IPS-20b (cell line): ENCODE measurements around the gene DLD.

Experiments used
- H3K27ac ChIP-seq: one replicate; pipeline ENCODE4 v1.5.1; 2013; ENCODE audit warnings: low read length
- H3K27me3 ChIP-seq: 2 replicates; pipeline ENCODE4 v1.6.1; 2013; ENCODE audit warnings: mild to moderate bottlenecking, low read length, inconsistent platforms; ENCODE audit not compliant: insufficient read depth
- H3K36me3 ChIP-seq: 2 replicates; pipeline ENCODE4 v1.6.1; 2013; ENCODE audit warnings: low read depth, mild to moderate bottlenecking, inconsistent platforms, low read length, moderate library complexity; ENCODE audit not compliant: insufficient read depth
- H3K4me1 ChIP-seq: 2 replicates; pipeline ENCODE4 v1.6.1; 2013; ENCODE audit warnings: mild to moderate bottlenecking, control low read depth, inconsistent platforms, low read length, moderate library complexity; ENCODE audit not compliant: insufficient read depth
- H3K4me3 ChIP-seq: 2 replicates; pipeline ENCODE4 v1.5.1; 2013; ENCODE audit warnings: mild to moderate bottlenecking, low read length, inconsistent platforms
- H3K9ac ChIP-seq: 2 replicates; pipeline ENCODE4 v1.6.1; 2013; ENCODE audit warnings: low read depth, mild to moderate bottlenecking, inconsistent platforms, low read length, moderate library complexity
- H3K9me3 ChIP-seq: 2 replicates; pipeline ENCODE4 v1.6.1; 2013; ENCODE audit warnings: mild to moderate bottlenecking, low read depth, low read length, inconsistent platforms; ENCODE audit not compliant: insufficient read depth

The DLD gene

GRCh38 chr7:107937531-107937930 is 46.5 kb downstream of the DLD start:
- Histone ChIP-seq H3K27me3 (no peaks in the 10 kb centered on the region), H3K4me3 (no peak overlapping the region), H3K4me1 (peaks cover 46% of the 10 kb centered on the region), H3K36me3 (peaks cover 37% of the 10 kb centered on the region; the same call in 1 of the 2 replicates), H3K9me3 (no peaks in the 10 kb centered on the region), H3K27ac (no peak overlapping the region), H3K9ac (no peak overlapping the region)

GRCh38 chr7:107938456-107939250 is 47.7 kb downstream of the DLD start:
- no peak overlapping the region for H3K27ac ChIP-seq
- H3K9me3 ChIP-seq, result no peaks in the 10 kb centered on the region
- no peaks in the 10 kb centered on the region for H3K27me3 ChIP-seq
- H3K36me3 ChIP-seq, result peaks cover 48% of the 10 kb centered on the region
- no peak overlapping the region for H3K4me3 ChIP-seq
- peaks cover 40% of the 10 kb centered on the region for H3K4me1 ChIP-seq
- H3K9ac ChIP-seq, result no peak overlapping the region

- Histone ChIP-seq H3K36me3 (peaks cover 58% of the 10 kb centered on the region), H3K27me3 (no peaks in the 10 kb centered on the region), H3K4me3 (no peak overlapping the region), H3K27ac (no peak overlapping the region), H3K9ac (no peak overlapping the region), H3K4me1 (peaks cover 28% of the 10 kb centered on the region), H3K9me3 (no peaks in the 10 kb centered on the region)
Measured at GRCh38 chr7:107939573-107940489, 48.8 kb downstream of the DLD start.

GRCh38 chr7:107940951-107941350 is 50.0 kb downstream of the DLD start:
- no peaks in the 10 kb centered on the region for H3K9me3 ChIP-seq
- H3K27ac ChIP-seq, result no peak overlapping the region
- no peaks in the 10 kb centered on the region for H3K27me3 ChIP-seq
- peaks cover 17% of the 10 kb centered on the region; the same call in 1 of the 2 replicates for H3K4me1 ChIP-seq
- H3K9ac ChIP-seq, result no peak overlapping the region
- peaks cover 64% of the 10 kb centered on the region for H3K36me3 ChIP-seq
- H3K4me3 ChIP-seq, result no peak overlapping the region

GRCh38 chr7:107943018-107943417 is 52.0 kb downstream of the DLD start:
- Histone ChIP-seq H3K36me3 (peaks cover 54% of the 10 kb centered on the region), H3K27me3 (no peaks in the 10 kb centered on the region), H3K4me1 (no peaks in the 10 kb centered on the region), H3K9ac (no peak overlapping the region), H3K27ac (no peak overlapping the region), H3K4me3 (no peak overlapping the region), H3K9me3 (no peaks in the 10 kb centered on the region)

- no peak overlapping the region for H3K27ac ChIP-seq
Measured at GRCh38 chr7:107944411-107945169, 53.6 kb downstream of the DLD start.

GRCh38 chr7:107945332-107945731 is 54.3 kb downstream of the DLD start:
- Histone ChIP-seq H3K4me3 (no peak overlapping the region), H3K27me3 (no peaks in the 10 kb centered on the region), H3K27ac (no peak overlapping the region), H3K9ac (no peak overlapping the region), H3K36me3 (peaks cover 51% of the 10 kb centered on the region), H3K4me1 (no peaks in the 10 kb centered on the region), H3K9me3 (no peaks in the 10 kb centered on the region)

More at GRCh38 chr7:107944411-107945169, 53.6 kb downstream of the DLD start:
- no peak overlapping the region for H3K9ac ChIP-seq
- H3K9me3 ChIP-seq, result no peaks in the 10 kb centered on the region
- no peaks in the 10 kb centered on the region for H3K27me3 ChIP-seq
- H3K36me3 ChIP-seq, result peaks cover 56% of the 10 kb centered on the region
- no peaks in the 10 kb centered on the region for H3K4me1 ChIP-seq
- no peak overlapping the region for H3K4me3 ChIP-seq

- Histone ChIP-seq H3K4me3 (no peak overlapping the region), H3K9ac (no peak overlapping the region), H3K27me3 (no peaks in the 10 kb centered on the region), H3K9me3 (no peaks in the 10 kb centered on the region), H3K27ac (no peak overlapping the region), H3K4me1 (0 out of 2 replicates have a peak, but pooled peaks cover under 1% of the 10 kb centered on the region), H3K36me3 (peaks cover 51% of the 10 kb centered on the region)
Measured at GRCh38 chr7:107946451-107946850, 55.5 kb downstream of the DLD start.

- Histone ChIP-seq H3K9ac (no peak overlapping the region), H3K27ac (no peak overlapping the region), H3K9me3 (no peaks in the 10 kb centered on the region), H3K36me3 (peaks cover 55% of the 10 kb centered on the region), H3K4me3 (no peak overlapping the region), H3K4me1 (peaks cover 5% of the 10 kb centered on the region), H3K27me3 (no peaks in the 10 kb centered on the region)
Measured at GRCh38 chr7:107946881-107947280, 55.9 kb downstream of the DLD start.

- Histone ChIP-seq H3K4me3 (no peak overlapping the region), H3K4me1 (peaks cover 13% of the 10 kb centered on the region), H3K9ac (no peak overlapping the region), H3K9me3 (no peaks in the 10 kb centered on the region), H3K36me3 (peaks cover 50% of the 10 kb centered on the region), H3K27ac (no peak overlapping the region), H3K27me3 (no peaks in the 10 kb centered on the region)
Measured at GRCh38 chr7:107948645-107949442, 57.9 kb downstream of the DLD start.
